Measurements from ENCODE around the gene PRG2. TPM values are rescaled to one million over a fixed set of nuclear protein-coding genes. Genes with fewer than 3 reads are reported as not detected.

The PRG2 gene
- total and polyA plus RNA-seq, 9 of the 15 experiments (the other 6 are each of a cell fraction or from before 2014, with no cell fraction given), result 1.8 to 78.0 (median 26.6) TPM

DNA sequence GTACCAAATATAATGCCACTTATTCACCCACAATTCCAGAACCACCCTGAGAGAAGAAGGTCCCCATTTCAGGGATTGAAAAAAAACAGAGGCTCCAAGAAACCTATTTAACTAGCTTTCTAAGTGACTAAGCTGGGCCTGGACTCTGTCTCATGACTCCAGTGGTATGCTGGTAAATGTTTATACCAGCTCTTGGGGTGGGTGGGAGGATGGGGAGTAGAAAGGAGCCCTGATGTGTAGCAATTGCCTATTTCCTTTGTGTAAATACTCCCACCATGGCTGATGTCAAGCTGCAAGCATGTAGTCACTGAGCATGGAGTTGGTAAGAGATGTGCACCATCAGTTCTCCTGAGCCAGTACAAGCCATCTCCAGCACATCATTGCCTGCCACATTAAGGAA lies 12.3 kb downstream of the PRG2 start:
- H3K4me3 ChIP-seq, result no peak overlapping the region
- FAIRE-seq, result no peak
- CTCF ChIA-PET (ENCODE audit: low intra/inter-chr PET ratio), result no interaction called here
- DNase-seq (ENCODE audit: extremely low read depth in 1 of 4, low spot score in 3 of 4), result no peak
- H3K27me3 ChIP-seq (ENCODE audit: control insufficient read depth in 2 of 2, insufficient read depth in 2 of 2, low read length in 2 of 2), result peaks cover 6 to 7% of the 10 kb centered on the region in 2 experiments; a peak in 1 of 5 replicates
- intact Hi-C loops (cut with micrococcal nuclease) (no loop called here), in situ Hi-C loops (cut with MboI) (no loop called here)
- H3K4me2 ChIP-seq (ENCODE audit: insufficient read depth, low read length), result no peak overlapping the region
- POLR2A ChIA-PET, result no interaction called here
- peaks cover 12 to 20% of the 10 kb centered on the region in 2 experiments for H3K4me1 ChIP-seq (replicated peaks in 1 of 2; ENCODE audit: control insufficient read depth in 2 of 2, insufficient read depth in 2 of 2, low read length in 2 of 2)
- no peak for TF ChIP-seq KDM4B (IDR thresholded peaks at IDR 0.05; ENCODE audit: borderline replicate concordance in 2 of 2, low read depth in 1 of 2)
- TF ChIP-seq NCOA1 (IDR thresholded peaks at IDR 0.05; ENCODE audit: low read depth), result no peak
- no peak for TF ChIP-seq RFX7 (CRISPR knock-in tag; IDR thresholded peaks at IDR 0.05)
- TF ChIP-seq ETS2 (tag; IDR thresholded peaks at IDR 0.05; ENCODE audit: borderline replicate concordance, poor library complexity, severe bottlenecking), result no peak
- TF ChIP-seq KHSRP (IDR thresholded peaks at IDR 0.05), result no peak
- TF ChIP-seq CBFB (CRISPR knock-in tag; IDR thresholded peaks at IDR 0.05), result no peak
- TF ChIP-seq, protein P1, sequence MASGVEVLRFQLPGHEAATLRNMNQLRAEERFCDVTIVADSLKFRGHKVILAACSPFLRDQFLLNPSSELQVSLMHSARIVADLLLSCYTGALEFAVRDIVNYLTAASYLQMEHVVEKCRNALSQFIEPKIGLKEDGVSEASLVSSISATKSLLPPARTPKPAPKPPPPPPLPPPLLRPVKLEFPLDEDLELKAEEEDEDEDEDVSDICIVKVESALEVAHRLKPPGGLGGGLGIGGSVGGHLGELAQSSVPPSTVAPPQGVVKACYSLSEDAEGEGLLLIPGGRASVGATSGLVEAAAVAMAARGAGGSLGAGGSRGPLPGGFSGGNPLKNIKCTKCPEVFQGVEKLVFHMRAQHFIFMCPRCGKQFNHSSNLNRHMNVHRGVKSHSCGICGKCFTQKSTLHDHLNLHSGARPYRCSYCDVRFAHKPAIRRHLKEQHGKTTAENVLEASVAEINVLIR (CRISPR knock-in tag; IDR thresholded peaks at IDR 0.05), result no peak
- TF ChIP-seq XRCC5 (IDR thresholded peaks at IDR 0.05; ENCODE audit: low read depth, low read length), result no peak
- H3K9me3 ChIP-seq (replicated peaks; ENCODE audit: control insufficient read depth, insufficient read depth, low read depth, low read length), result no peaks in the 10 kb centered on the region
- no TSS peak for BruUV-seq (replicated peaks)
- H3K9ac ChIP-seq (ENCODE audit: insufficient read depth in 1 of 2, low read depth in 2 of 2, low read length in 2 of 2), result no peak overlapping the region
- no peaks in the 10 kb centered on the region for H4K20me1 ChIP-seq (replicated peaks; ENCODE audit: control insufficient read depth, insufficient read depth, low read length)
- H3K9me1 ChIP-seq (ENCODE audit: control insufficient read depth, insufficient read depth, low read length), result no peaks in the 10 kb centered on the region
- H3K36me3 ChIP-seq (ENCODE audit: control insufficient read depth, insufficient read depth, low read length), result no peaks in the 10 kb centered on the region
- no peak for ATAC-seq
- no peak overlapping the region for H2AFZ ChIP-seq (ENCODE audit: low read depth, low read length)
- H3K79me2 ChIP-seq (ENCODE audit: control insufficient read depth, insufficient read depth, low read length), result no peaks in the 10 kb centered on the region
- H3K27ac ChIP-seq (ENCODE audit: extremely low read depth, low read depth, low read length), result no peak overlapping the region

Data from K562 (cell line).